ENCODE results near the gene C5orf15.
"Not testable (repeated sequence)": the region's sequence is repeated elsewhere in the genome, so short reads cannot be mapped to it uniquely, and the experiment has no call there.

DNA sequence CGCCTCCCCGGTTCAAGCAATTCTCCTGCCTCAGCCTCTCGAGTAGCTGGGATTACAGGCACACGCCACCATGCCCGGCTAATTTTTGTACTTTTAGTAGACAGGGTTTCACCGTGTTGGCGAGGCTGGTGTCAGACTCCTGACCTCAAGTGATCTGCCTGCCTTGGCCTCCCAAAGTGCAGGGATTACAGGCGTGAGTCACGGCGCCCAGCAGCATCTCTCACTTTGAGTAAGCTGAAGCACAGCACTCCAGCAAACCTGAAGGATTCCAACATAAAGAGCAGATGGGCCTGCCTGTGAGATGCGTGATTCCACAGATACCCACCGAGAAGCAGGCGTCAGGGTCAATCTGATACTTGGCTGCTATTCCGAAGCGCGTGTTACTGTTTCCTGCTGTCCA, 7.1 kb upstream of the C5orf15 start:
- TF ChIP-seq, protein P1, sequence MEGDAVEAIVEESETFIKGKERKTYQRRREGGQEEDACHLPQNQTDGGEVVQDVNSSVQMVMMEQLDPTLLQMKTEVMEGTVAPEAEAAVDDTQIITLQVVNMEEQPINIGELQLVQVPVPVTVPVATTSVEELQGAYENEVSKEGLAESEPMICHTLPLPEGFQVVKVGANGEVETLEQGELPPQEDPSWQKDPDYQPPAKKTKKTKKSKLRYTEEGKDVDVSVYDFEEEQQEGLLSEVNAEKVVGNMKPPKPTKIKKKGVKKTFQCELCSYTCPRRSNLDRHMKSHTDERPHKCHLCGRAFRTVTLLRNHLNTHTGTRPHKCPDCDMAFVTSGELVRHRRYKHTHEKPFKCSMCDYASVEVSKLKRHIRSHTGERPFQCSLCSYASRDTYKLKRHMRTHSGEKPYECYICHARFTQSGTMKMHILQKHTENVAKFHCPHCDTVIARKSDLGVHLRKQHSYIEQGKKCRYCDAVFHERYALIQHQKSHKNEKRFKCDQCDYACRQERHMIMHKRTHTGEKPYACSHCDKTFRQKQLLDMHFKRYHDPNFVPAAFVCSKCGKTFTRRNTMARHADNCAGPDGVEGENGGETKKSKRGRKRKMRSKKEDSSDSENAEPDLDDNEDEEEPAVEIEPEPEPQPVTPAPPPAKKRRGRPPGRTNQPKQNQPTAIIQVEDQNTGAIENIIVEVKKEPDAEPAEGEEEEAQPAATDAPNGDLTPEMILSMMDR (IDR thresholded peaks at IDR 0.05) = not testable (repeated sequence)
- not testable (repeated sequence) for TF ChIP-seq POLR2AphosphoS5 (IDR thresholded peaks at IDR 0.05)
